ENCODE results near the gene CCL27.

Gene CCL27

DNA sequence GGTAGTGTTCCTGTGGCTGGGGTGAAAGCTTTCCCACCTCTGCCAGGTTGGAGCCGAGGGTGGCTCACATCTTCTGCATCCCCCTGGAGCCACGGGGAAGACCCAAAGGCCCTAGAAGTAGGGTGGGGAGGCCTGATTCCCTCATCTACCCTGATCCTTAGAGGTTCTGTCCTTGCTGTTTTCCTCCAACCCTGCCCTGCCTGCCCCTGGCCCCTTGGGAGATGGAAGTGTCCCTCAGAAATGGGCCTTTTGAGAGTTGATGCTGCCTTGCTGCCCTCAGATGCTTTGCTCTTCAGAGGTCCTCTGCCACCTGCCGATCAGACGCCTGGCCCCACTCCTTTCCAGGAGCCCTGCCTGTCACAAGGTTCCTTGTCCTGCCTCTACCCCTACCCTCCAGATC, 22.4 kb upstream of the CCL27 start:
- DNase-seq (ENCODE audit: low read depth in 3 of 3, low spot score in 1 of 3), result no peak

DNA sequence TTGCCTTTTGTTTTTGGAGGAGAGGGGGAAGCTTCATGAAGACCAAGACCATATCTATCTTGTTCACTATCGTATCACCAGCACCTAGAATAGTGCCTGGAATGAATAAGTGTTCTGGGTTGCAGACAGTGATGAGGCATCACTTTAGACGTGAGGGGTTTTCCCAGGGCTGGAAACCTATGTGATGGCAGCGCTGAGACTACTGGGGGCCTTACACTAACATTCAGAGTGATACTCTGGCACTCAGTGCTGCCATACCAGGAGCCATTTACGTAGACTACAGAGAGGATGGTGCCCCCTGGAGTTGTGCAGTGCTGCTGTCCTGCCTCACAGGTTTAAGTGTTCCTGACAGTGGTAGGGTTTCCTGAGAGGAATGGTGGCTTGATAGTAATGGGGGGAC, 21.7 kb upstream of the CCL27 start:
- no peak for DNase-seq (ENCODE audit: low read depth in 3 of 3, low spot score in 1 of 3)

DNA sequence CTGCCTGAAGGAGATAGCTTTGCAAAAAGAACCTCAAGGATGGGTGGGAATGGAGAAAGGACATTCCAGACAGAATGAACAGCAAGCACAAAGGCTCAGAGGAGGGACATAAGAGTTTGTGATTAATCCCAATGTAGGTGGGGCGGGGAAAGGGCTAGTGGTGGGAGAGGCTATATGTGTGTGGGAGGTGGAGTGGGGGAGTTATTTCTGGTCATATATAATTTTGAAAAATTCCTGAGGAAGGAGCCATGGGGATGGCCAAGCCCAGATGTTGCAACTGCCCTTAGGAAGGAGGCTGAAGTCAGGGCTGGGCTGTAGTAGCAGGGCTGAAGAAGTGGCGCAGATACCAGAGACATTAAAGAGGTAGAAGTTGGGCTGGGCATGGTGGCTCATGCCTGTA, 13.4 kb upstream of the CCL27 start:
- no peak for DNase-seq (ENCODE audit: low read depth in 3 of 3, low spot score in 1 of 3)

DNA sequence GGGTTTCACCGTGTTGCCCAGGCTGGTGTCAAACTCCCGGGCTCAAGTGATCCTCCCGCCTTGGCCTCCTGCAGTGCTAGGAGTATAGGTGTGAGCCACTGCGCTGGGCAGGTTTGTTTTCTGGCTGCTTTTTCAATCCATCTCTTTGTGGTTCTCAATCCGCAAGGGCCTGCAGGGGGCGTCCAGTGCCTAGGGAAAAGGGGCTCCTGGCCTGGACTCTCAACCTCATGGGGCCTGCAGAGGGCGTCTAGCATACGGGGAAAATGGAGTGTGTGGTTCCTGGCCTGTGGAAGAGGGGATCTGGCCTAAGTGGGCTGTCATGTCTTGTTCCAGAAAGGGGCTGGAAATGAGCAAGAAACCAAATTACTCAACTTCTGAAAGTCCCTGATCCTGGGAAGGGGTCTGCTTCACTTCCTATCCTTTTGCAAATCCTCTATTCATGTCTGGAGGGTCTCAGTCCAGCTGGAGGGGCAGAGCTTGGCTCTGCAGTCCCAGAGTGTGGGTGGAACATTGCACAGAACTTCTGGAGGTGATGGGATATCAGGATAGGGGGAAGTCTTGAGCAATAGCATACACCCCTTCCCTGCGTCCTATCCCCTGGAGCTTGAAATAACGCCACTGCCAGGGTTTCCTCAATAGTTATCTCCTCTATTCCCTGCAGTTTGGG, 12.7 kb upstream of the CCL27 start:
- DNase-seq (ENCODE audit: low read depth in 3 of 3, low spot score in 1 of 3), result peak in 2 of 3 donors; percentile 10 to 35

DNA sequence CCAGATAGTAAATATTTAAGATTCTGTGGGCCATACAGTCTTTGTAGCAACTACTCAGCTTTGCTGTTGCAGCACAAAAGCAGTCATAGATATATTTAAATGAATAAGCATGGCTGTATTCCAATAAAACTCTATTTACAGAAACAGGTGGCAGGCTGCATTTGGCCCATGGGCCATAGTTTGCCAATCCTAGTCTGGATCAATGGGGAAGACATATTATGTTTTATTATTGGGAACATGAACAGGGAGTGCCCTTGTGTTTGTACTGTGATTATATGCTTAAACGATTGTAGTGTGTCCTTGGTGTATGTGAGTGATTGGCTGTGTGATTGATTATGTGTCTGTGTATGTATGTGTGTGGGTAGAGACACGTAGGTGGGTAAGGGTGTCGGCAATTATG, 12.0 kb upstream of the CCL27 start:
- DNase-seq (ENCODE audit: low read depth in 3 of 3, low spot score in 1 of 3), result no peak

DNA sequence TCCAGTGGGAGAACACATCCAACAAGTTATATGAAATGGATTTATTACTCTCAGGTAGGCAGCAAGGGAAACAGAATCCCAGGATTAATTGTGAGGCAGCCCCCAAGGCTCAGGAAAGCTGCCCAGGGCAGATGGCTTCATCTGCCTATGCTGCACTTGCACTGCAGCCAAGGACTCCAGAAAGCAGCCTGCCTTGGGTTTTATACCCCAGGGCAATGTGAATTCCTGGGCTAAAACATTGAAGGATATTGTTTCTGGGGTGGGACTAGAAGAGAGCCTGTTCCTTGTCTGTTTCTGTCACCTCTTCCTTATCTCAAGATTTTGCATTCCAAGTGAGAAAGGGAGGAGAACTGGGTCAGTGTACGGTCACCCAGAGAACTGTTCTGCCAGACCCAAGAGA, 8.8 kb upstream of the CCL27 start:
- no peak for DNase-seq (ENCODE audit: low read depth in 3 of 3, low spot score in 1 of 3)

DNA sequence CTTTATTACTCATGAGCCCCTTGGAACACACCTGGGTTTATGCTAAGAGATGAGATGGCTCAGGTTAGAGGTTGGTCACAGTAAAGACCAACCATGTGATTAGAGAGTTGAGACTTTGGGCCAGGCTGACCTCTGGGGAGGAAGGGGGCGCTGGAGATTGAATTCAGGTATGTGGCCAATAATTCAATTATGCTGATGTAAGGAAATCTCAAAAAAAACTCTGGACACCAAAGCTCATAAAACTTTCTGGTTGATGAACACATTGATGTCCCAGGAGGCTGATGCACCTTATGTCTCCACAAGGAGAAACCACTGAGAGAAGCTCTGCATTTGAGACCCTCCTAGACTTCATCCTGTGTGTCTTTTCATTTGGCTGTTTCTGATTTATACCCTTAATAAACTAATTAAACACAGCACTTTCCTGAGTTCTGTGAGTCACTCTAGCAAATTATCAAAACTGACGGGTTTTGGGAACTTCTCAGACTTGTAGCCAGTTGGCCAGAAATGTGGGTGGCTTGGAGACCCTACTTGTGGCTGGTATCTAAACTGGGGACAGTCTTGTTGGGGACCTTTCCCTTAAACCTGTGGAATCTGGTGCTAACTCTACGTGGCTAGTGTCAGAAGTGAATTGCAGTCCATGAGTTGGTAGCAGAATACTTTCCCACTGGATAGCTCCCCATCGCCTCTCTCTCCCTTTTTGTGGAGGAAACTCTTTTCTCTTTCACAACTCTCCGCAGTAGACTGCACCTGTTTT, 7.5 kb upstream of the CCL27 start:
- DNase-seq (ENCODE audit: low read depth in 3 of 3, low spot score in 1 of 3), result no peak

DNA sequence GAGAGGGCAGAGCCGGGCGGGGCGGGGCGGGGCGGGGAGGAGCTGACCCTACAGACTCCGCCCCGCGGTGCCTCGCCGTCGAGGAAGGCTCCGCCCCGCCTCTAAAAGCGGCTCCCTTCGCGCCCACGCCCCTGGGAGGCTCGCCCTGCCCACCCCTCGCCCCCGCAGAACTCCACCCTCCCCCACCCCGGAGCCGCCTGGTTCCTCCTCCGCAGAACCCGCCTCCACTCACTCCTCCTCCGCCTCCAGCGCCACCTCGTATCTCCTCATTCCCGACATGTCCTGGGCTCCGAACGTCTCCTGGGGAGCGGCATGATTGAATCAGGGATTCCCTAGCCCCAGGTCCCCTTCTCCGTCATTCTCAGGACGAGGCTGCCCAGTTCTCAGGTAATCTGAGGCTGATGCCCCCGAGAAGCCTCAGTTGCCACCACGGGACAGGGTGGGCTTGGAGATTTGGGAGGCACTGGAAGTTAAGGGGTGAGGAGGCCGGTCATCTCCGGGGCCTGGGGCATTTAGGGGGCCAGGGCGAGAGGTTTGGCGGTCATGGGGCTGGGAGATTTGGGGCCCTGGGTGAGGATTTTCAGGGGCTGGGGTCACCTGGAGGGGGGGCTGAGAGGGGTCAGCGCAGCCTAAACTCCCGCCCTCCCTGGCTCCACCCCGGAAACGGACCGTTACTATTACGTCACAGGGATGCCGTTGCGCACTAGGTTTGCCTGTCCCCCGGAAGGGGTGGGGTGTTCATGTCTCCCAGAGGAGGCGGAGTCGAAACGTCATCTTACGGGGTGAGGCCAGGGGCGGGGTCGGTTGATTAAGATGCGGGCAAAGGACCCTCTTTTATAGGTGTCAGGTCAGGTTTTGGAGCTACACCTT, 3.2 kb upstream of the CCL27 start:
- peak; percentile 72 to 83 (median 77) for DNase-seq (ENCODE audit: low read depth in 3 of 3, low spot score in 1 of 3)

GRCh38 chr9:34665067-34665380, 2.6 kb upstream of the CCL27 start:
- DNase-seq (ENCODE audit: low read depth in 3 of 3, low spot score in 1 of 3), result no peak

GRCh38 chr9:34664281-34665066, 2.0 kb upstream of the CCL27 start:
- peak; percentile 10 to 70 (median 29) for DNase-seq (ENCODE audit: low read depth in 3 of 3, low spot score in 1 of 3)

DNA sequence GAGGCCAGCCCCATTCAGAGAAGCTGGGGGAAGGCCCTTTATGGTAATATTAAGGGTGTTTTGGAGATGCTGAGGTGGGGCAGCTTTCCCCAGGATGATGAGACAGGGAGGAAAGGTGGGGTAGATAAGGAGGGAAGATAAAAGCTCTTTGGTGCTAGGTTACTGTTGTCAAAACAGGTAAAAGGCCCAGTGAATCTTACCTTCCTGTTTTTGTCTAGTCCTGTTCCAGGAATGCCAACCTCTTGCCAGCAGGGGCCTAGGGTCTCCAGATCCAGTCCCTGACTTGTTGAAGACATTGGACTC, 797 bp upstream of the CCL27 start:
- no peak for DNase-seq (ENCODE audit: low read depth in 3 of 3, low spot score in 1 of 3)

GRCh38 chr9:34659592-34660253, 2.7 kb downstream of the CCL27 start:
- no peak for DNase-seq (ENCODE audit: low read depth in 3 of 3, low spot score in 1 of 3)

- no peak for DNase-seq (ENCODE audit: low read depth in 3 of 3, low spot score in 1 of 3)
Measured at GRCh38 chr9:34658461-34658860, 4.0 kb downstream of the CCL27 start.

DNA sequence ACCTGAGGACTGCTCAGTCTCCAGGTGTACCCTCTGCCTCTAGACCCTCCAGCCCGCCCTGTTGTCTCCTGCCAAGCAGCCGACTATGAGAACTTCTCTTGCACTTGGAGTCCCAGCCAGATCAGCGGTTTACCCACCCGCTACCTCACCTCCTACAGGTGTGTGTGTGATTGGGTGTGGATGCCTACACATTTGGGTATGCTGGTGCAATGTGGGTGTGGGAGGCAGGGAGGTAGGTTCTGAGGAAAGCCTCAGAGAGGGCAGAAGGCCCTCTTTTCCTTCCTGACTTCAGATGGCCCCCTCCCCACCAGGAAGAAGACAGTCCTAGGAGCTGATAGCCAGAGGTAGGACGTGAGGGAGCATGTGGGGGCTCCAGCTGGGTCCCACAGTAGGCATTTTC, 5.5 kb downstream of the CCL27 start:
- DNase-seq (ENCODE audit: low read depth in 3 of 3, low spot score in 1 of 3), result no peak

- no peak for DNase-seq (ENCODE audit: low read depth in 3 of 3, low spot score in 1 of 3)
Measured at GRCh38 chr9:34655394-34655793, 7.1 kb downstream of the CCL27 start.

DNA sequence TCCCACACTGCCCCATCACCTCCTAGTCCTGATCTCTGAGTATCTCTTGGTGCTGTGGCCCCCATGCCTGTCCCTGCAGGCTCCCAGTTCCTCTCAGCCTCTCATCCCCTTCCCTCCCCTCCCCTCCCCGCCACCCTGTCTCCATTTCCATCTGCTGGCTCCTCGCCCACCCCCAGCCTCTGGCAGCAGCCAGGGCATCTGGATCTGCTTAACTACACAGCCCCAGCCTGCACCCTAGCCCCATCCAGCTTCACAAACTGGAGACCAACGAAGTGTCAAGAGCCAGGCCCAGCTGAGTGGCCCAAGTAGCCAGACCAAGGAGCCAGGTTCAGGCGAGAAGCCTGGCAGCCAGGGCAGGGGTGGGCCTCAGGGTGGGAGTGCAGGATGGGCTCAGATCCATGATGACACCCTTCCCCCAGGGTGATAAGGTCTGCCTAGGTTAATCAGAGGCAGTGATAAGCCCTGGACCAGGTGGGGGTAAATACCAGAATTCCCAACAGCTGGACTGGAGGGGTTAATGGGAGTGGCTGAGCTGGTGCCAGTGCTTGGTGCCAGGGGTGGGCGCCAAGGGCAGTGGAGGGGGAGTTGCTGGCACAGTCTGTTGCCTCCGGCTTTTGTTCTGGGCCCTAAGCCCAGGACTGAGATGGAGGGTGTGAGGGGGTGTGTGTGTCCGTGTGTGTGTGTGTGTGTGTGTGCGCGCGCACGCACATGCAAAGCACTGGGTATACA, 8.0 kb downstream of the CCL27 start:
- DNase-seq (ENCODE audit: low read depth in 3 of 3, low spot score in 1 of 3), result no peak

DNA sequence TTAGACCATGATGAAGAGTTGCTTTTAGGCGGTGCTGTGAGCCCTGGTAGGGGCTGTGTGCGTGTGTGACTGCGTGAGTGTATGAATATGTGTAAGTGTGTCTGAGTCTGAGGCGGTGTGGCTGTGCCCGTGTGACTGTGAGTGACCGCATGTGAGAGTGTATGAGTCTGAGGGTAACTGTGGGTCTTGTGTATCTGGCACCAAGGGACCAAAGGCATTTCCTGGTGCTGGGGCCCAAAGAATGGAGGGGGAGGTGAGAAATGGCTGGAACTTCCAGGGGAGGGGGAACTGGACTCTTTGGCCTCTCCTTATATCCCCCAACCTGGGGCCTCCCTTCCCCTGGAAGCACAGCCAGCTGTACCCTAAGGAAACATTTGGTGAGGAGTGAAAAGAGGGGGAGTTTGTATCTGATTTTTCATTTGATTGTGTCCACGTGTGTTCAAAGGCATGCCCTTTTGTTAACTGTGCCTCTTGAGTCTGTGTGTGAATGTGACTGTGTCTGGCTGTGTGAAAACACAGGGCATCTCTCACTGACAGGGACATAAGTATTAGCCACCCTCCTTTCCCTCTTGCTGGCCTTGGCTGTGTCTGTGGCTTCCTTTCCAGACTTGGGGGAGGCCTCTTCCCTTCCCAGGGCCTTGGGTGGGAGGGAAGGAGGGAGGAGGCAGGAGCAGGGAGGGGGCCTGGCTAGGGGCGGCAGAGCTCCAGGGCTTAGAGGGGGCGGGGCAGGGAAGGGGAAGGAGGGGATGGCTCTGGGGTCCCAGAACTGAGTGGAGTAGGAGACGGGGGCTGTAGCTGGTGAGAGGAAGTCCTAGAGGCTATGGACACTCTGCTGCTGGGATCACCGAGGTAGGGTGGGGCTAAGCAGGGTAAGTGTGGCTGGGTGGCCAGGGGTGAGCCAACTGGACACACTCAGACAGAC, 9.0 kb downstream of the CCL27 start:
- no peak for DNase-seq (ENCODE audit: low read depth in 3 of 3, low spot score in 1 of 3)

DNA sequence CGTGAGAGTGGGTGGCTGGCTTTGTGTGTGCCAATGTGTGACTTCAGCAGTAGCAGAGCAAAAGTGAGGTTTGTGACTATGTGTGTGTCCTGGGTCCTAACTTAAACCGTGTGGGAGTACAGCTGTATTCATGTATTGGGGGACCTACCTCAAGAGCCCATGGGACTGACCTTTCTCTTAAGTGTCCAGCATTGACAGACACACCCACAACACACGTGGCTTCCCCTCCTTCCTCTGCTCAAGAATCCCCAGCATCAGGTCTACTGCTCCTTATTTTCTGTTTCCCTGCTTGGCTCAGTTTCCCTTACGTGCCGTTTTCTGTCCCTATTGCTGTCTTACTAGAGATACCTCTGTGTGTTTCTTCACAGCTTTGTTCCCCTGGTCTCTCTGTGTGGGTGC, 9.9 kb downstream of the CCL27 start:
- DNase-seq (ENCODE audit: low read depth in 3 of 3, low spot score in 1 of 3), result no peak

- DNase-seq (ENCODE audit: low read depth in 3 of 3, low spot score in 1 of 3), result peak in 1 of 3 donors; percentile 29
Measured at GRCh38 chr9:34651876-34652601, 10.4 kb downstream of the CCL27 start, which contains the start of gene IL11RA. TSS of gene IL11RA (plus strand) at chr9:34652185. CDS start at chr9:34655218, 3,033 bp downstream.

All from stimulated activated CD4-positive, alpha-beta T cell treated with anti-CD3 and anti-CD28 coated beads, TNF-alpha, amount 100 ng/mL, for 1 hour (primary cell).